GM23338 (cell line): ENCODE results near the gene DDX18. TPM values are rescaled to one million over a fixed set of nuclear protein-coding genes. Genes with fewer than 3 reads are reported as not detected.

Experiments used
- ATAC-seq: fragments of 200-7000 bp; cut with Tn5 transposase; 3 replicates; pipeline ENCODE4 v1.9.1; 2020
- DNase-seq: peaks from one replicate; pipeline ENCODE4 v3.0.0-alpha.2; 2015; ENCODE audit warnings: low spot score
- H2AFZ ChIP-seq: fragments of 200-600 bp; sonication (generic); 2 replicates; pipeline ENCODE4 v1.8.0; 2016; ENCODE audit warnings: antibody characterized with exemption, mild to moderate bottlenecking, moderate library complexity
- H3F3A ChIP-seq: fragments of 200-600 bp; sonication (generic); replicated peaks from 2 replicates; pipeline ENCODE4 v1.8.0; 2017; ENCODE audit warnings: antibody characterized with exemption, mixed run types, low read depth
- H3K27ac ChIP-seq: fragments of 200-600 bp; sonication (generic); 2 replicates; pipeline ENCODE4 v1.6.1; 2016; ENCODE audit warnings: low read depth
- H3K27me3 ChIP-seq: fragments of 200-600 bp; sonication (generic); 2 replicates; pipeline ENCODE4 v1.8.0; 2016; ENCODE audit warnings: mild to moderate bottlenecking, mixed run types, moderate library complexity; ENCODE audit not compliant: insufficient read depth
- H3K36me3 ChIP-seq: fragments of 200-600 bp; sonication (generic); 2 replicates; pipeline ENCODE4 v1.8.0; 2016; ENCODE audit warnings: mild to moderate bottlenecking; ENCODE audit not compliant: insufficient read depth
- H3K4me1 ChIP-seq: fragments of 200-600 bp; sonication (generic); 2 replicates; pipeline ENCODE4 v1.8.0; 2016; ENCODE audit warnings: mild to moderate bottlenecking, moderate library complexity; ENCODE audit not compliant: insufficient read depth
- H3K4me2 ChIP-seq: fragments of 200-600 bp; sonication (generic); 2 replicates; pipeline ENCODE4 v1.7.1; 2017; ENCODE audit warnings: mixed run types
- H3K4me3 ChIP-seq: fragments of 200-600 bp; sonication (generic); 2 replicates; pipeline ENCODE4 v1.6.1; 2016; ENCODE audit warnings: mixed run types
- H3K79me2 ChIP-seq: fragments of 200-600 bp; sonication (generic); replicated peaks from 2 replicates; pipeline ENCODE4 v1.8.0; 2017; ENCODE audit warnings: mild to moderate bottlenecking; ENCODE audit not compliant: insufficient read depth
- H3K9me2 ChIP-seq: fragments of 200-600 bp; sonication (generic); 2 replicates; pipeline ENCODE4 v1.8.0; 2017; ENCODE audit not compliant: insufficient read depth
- H4K20me1 ChIP-seq: fragments of 200-600 bp; sonication (generic); replicated peaks from 2 replicates; pipeline ENCODE4 v1.8.0; 2017; ENCODE audit warnings: mild to moderate bottlenecking; ENCODE audit not compliant: insufficient read depth
- H3K27ac Mint-ChIP-seq: 2 replicates; pipeline ENCODE4 v1.8.0; 2020; ENCODE audit warnings: inconsistent platforms, mild to moderate bottlenecking, moderate library complexity, mixed read lengths
- H3K27me3 Mint-ChIP-seq: 3 replicates; pipeline ENCODE4 v1.8.0; 2022; ENCODE audit warnings: low read depth, mild to moderate bottlenecking, moderate library complexity, mixed read lengths, inconsistent platforms; ENCODE audit not compliant: insufficient read depth, poor library complexity
- H3K36me3 Mint-ChIP-seq: 3 replicates; pipeline ENCODE4 v1.8.0; 2021; ENCODE audit warnings: low read depth, mild to moderate bottlenecking, inconsistent platforms, moderate library complexity, mixed read lengths
- H3K4me1 Mint-ChIP-seq: 3 replicates; pipeline ENCODE4 v1.8.0; 2020; ENCODE audit warnings: mild to moderate bottlenecking, inconsistent platforms, mixed read lengths
- H3K4me3 Mint-ChIP-seq: 3 replicates; pipeline ENCODE4 v1.8.0; 2021; ENCODE audit warnings: moderate library complexity, mild to moderate bottlenecking, inconsistent platforms, mixed read lengths
- H3K9me3 Mint-ChIP-seq: 3 replicates; pipeline ENCODE4 v1.8.0; 2020; ENCODE audit warnings: moderate library complexity, mild to moderate bottlenecking, inconsistent platforms, mixed read lengths
- NANOG ChIP-seq: IDR thresholded peaks from 2 replicates; pipeline ENCODE4 v1.6.1; 2016; ENCODE audit warnings: antibody characterized with exemption, borderline replicate concordance
- POLR2AphosphoS5 ChIP-seq: IDR thresholded peaks from 2 replicates; pipeline ENCODE4 v1.6.1; 2016; ENCODE audit warnings: antibody characterized with exemption, low read depth
- STAT1 ChIP-seq: IDR thresholded peaks from one replicate; pipeline ENCODE4 v1.6.1; 2016; ENCODE audit warnings: antibody characterized with exemption; ENCODE audit not compliant: unreplicated experiment
- ZNF114 ChIP-seq: fragments of 250-450 bp; sonication (Bioruptor Pico); IDR thresholded peaks from 2 replicates; pipeline ENCODE4 v1.5.0; 2020; ENCODE audit warnings: mild to moderate bottlenecking, moderate library complexity
- ZNF331 ChIP-seq: fragments of 250-450 bp; sonication (Bioruptor Pico); IDR thresholded peaks from 2 replicates; pipeline ENCODE4 v1.5.0; 2020; ENCODE audit warnings: low read depth, mild to moderate bottlenecking, moderate library complexity
- polyA plus RNA-seq: library from polyadenylated mRNA; unstranded; fragments of >200 nt; fragmentation: Nextera tagmentation; extraction: Ambion mirVana; gene quantifications from 2 replicates; pipeline ENCODE4 v1.2.1, GENCODE V29; 2016
- total RNA-seq: library from RNA; depleted of rRNA; stranded (reverse); fragments of >200 nt; shearing (Covaris generic); gene quantifications from 2 replicates; pipeline ENCODE4 v1.2.3, GENCODE V29; 2014
- TF ChIP-seq, protein P1 (sequence below): fragments of 250-450 bp; sonication (Bioruptor Pico); IDR thresholded peaks from 2 replicates; pipeline ENCODE4 v1.5.0; 2020; ENCODE audit warnings: mild to moderate bottlenecking, moderate library complexity
- TF ChIP-seq, protein P2 (sequence below), 2 experiments: fragments of 200-600 bp in 1 of 2; sonication (generic) in 1 of 2; conservative IDR thresholded peaks; 2 replicates each; pipeline versions ENCODE4 v1.5.1 to v1.6.1; 2016 to 2017; ENCODE audit warnings: antibody characterized with exemption in 2 of 2, low read depth in 2 of 2, mild to moderate bottlenecking in 2 of 2, moderate library complexity in 1 of 2
- TF ChIP-seq, protein P3 (sequence below): IDR thresholded peaks from 2 replicates; pipeline ENCODE4 v1.6.1; 2016; ENCODE audit warnings: antibody characterized with exemption
- TF ChIP-seq, protein P4 (sequence below): IDR thresholded peaks from one replicate; pipeline ENCODE4 v1.6.1; 2018; ENCODE audit warnings: antibody characterized with exemption; ENCODE audit not compliant: unreplicated experiment

DDX18 gene
- total and polyA plus RNA-seq, 2 experiments from 2014 or later = 102 to 169 TPM

DNA sequence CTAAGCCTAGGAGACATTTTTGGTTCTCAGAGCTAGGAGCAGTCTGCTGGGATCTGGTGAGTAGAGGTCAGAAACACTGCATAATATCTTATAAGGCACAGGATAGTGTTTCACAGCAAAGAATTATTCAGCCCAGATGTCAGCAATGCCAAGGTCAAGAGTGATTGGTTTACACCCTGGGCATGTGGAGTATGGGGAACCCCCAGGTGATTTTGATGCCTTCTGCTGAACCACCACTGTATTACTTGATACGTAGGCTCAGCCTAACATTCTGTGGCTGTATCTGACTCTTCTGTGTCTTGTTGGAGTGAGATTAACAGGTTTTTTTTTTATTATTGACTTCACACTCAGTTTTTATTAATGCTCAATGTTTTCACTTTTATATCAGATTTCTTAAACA, 6.0 kb downstream of the DDX18 start:
- Histone ChIP-seq H3K27ac (no peak overlapping the region), H4K20me1 (peaks cover 13% of the 10 kb centered on the region), H3K4me3 (no peak overlapping the region), H3K36me3 (peaks cover 85% of the 10 kb centered on the region), H2AFZ (no peak overlapping the region), H3K9me2 (no peaks in the 10 kb centered on the region), H3K79me2 (peaks cover 26% of the 10 kb centered on the region), H3K4me1 (peaks cover 5% of the 10 kb centered on the region; the same call in 1 of the 2 replicates), H3K4me2 (no peak overlapping the region), H3K27me3 (no peaks in the 10 kb centered on the region), H3F3A (no peaks in the 10 kb centered on the region)
- ATAC-seq = no peak
- peaks cover 85% of the 10 kb centered on the region for H3K36me3 Mint-ChIP-seq
- TF ChIP-seq, protein P1, sequence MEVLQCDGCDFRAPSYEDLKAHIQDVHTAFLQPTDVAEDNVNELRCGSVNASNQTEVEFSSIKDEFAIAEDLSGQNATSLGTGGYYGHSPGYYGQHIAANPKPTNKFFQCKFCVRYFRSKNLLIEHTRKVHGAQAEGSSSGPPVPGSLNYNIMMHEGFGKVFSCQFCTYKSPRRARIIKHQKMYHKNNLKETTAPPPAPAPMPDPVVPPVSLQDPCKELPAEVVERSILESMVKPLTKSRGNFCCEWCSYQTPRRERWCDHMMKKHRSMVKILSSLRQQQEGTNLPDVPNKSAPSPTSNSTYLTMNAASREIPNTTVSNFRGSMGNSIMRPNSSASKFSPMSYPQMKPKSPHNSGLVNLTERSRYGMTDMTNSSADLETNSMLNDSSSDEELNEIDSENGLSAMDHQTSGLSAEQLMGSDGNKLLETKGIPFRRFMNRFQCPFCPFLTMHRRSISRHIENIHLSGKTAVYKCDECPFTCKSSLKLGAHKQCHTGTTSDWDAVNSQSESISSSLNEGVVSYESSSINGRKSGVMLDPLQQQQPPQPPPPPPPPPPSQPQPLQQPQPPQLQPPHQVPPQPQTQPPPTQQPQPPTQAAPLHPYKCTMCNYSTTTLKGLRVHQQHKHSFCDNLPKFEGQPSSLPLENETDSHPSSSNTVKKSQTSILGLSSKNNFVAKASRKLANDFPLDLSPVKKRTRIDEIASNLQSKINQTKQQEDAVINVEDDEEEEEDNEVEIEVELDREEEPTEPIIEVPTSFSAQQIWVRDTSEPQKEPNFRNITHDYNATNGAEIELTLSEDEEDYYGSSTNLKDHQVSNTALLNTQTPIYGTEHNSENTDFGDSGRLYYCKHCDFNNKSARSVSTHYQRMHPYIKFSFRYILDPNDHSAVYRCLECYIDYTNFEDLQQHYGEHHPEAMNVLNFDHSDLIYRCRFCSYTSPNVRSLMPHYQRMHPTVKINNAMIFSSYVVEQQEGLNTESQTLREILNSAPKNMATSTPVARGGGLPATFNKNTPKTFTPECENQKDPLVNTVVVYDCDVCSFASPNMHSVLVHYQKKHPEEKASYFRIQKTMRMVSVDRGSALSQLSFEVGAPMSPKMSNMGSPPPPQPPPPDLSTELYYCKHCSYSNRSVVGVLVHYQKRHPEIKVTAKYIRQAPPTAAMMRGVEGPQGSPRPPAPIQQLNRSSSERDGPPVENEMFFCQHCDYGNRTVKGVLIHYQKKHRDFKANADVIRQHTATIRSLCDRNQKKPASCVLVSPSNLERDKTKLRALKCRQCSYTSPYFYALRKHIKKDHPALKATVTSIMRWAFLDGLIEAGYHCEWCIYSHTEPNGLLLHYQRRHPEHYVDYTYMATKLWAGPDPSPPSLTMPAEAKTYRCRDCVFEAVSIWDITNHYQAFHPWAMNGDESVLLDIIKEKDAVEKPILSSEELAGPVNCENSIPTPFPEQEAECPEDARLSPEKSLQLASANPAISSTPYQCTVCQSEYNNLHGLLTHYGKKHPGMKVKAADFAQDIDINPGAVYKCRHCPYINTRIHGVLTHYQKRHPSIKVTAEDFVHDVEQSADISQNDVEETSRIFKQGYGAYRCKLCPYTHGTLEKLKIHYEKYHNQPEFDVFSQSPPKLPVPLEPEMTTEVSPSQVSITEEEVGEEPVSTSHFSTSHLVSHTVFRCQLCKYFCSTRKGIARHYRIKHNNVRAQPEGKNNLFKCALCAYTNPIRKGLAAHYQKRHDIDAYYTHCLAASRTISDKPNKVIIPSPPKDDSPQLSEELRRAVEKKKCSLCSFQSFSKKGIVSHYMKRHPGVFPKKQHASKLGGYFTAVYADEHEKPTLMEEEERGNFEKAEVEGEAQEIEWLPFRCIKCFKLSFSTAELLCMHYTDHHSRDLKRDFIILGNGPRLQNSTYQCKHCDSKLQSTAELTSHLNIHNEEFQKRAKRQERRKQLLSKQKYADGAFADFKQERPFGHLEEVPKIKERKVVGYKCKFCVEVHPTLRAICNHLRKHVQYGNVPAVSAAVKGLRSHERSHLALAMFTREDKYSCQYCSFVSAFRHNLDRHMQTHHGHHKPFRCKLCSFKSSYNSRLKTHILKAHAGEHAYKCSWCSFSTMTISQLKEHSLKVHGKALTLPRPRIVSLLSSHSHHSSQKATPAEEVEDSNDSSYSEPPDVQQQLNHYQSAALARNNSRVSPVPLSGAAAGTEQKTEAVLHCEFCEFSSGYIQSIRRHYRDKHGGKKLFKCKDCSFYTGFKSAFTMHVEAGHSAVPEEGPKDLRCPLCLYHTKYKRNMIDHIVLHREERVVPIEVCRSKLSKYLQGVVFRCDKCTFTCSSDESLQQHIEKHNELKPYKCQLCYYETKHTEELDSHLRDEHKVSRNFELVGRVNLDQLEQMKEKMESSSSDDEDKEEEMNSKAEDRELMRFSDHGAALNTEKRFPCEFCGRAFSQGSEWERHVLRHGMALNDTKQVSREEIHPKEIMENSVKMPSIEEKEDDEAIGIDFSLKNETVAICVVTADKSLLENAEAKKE (CRISPR knock-in tag) = no peak
- TF ChIP-seq ZNF331 (CRISPR knock-in tag) = no peak
- TF ChIP-seq, protein P2, sequence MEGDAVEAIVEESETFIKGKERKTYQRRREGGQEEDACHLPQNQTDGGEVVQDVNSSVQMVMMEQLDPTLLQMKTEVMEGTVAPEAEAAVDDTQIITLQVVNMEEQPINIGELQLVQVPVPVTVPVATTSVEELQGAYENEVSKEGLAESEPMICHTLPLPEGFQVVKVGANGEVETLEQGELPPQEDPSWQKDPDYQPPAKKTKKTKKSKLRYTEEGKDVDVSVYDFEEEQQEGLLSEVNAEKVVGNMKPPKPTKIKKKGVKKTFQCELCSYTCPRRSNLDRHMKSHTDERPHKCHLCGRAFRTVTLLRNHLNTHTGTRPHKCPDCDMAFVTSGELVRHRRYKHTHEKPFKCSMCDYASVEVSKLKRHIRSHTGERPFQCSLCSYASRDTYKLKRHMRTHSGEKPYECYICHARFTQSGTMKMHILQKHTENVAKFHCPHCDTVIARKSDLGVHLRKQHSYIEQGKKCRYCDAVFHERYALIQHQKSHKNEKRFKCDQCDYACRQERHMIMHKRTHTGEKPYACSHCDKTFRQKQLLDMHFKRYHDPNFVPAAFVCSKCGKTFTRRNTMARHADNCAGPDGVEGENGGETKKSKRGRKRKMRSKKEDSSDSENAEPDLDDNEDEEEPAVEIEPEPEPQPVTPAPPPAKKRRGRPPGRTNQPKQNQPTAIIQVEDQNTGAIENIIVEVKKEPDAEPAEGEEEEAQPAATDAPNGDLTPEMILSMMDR (conservative IDR thresholded peaks at IDR 0.05; ENCODE audit: low read depth in 2 of 2) = no peak
- TF ChIP-seq NANOG = no peak
- no peak for TF ChIP-seq ZNF114 (CRISPR knock-in tag)
- TF ChIP-seq, protein P3, sequence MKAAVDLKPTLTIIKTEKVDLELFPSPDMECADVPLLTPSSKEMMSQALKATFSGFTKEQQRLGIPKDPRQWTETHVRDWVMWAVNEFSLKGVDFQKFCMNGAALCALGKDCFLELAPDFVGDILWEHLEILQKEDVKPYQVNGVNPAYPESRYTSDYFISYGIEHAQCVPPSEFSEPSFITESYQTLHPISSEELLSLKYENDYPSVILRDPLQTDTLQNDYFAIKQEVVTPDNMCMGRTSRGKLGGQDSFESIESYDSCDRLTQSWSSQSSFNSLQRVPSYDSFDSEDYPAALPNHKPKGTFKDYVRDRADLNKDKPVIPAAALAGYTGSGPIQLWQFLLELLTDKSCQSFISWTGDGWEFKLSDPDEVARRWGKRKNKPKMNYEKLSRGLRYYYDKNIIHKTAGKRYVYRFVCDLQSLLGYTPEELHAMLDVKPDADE = no peak
- no peak for TF ChIP-seq STAT1
- TF ChIP-seq, protein P4, sequence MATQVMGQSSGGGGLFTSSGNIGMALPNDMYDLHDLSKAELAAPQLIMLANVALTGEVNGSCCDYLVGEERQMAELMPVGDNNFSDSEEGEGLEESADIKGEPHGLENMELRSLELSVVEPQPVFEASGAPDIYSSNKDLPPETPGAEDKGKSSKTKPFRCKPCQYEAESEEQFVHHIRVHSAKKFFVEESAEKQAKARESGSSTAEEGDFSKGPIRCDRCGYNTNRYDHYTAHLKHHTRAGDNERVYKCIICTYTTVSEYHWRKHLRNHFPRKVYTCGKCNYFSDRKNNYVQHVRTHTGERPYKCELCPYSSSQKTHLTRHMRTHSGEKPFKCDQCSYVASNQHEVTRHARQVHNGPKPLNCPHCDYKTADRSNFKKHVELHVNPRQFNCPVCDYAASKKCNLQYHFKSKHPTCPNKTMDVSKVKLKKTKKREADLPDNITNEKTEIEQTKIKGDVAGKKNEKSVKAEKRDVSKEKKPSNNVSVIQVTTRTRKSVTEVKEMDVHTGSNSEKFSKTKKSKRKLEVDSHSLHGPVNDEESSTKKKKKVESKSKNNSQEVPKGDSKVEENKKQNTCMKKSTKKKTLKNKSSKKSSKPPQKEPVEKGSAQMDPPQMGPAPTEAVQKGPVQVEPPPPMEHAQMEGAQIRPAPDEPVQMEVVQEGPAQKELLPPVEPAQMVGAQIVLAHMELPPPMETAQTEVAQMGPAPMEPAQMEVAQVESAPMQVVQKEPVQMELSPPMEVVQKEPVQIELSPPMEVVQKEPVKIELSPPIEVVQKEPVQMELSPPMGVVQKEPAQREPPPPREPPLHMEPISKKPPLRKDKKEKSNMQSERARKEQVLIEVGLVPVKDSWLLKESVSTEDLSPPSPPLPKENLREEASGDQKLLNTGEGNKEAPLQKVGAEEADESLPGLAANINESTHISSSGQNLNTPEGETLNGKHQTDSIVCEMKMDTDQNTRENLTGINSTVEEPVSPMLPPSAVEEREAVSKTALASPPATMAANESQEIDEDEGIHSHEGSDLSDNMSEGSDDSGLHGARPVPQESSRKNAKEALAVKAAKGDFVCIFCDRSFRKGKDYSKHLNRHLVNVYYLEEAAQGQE = no peak
- no peak for TF ChIP-seq POLR2AphosphoS5
- no peak for DNase-seq
- no peak overlapping the region for H3K27ac Mint-ChIP-seq
- peaks cover 6% of the 10 kb centered on the region; the same call in 2 of the 3 replicates for H3K4me1 Mint-ChIP-seq
- no peak overlapping the region for H3K4me3 Mint-ChIP-seq
- H3K9me3 Mint-ChIP-seq = no peaks in the 10 kb centered on the region
- H3K27me3 Mint-ChIP-seq = no peaks in the 10 kb centered on the region
